ENCODE results near the gene TRIM68.

Gene TRIM68

GRCh38 chr11:4589017-4589416, 19.0 kb downstream of the TRIM68 start:
- H3K27me3 ChIP-seq (ENCODE audit: control insufficient read depth, insufficient read depth, low read length) = no peaks in the 10 kb centered on the region
- no peaks in the 10 kb centered on the region for H3K9me3 ChIP-seq (ENCODE audit: control insufficient read depth, low read length)
- no peaks in the 10 kb centered on the region for H3K36me3 ChIP-seq (ENCODE audit: control insufficient read depth, insufficient read depth, low read length)
- no peak overlapping the region for H3K4me3 ChIP-seq (ENCODE audit: low read length)
- H3K9ac ChIP-seq (ENCODE audit: low read length) = no peak overlapping the region
- no peaks in the 10 kb centered on the region for H3K4me1 ChIP-seq (ENCODE audit: control insufficient read depth, insufficient read depth, low read length)

- H3K4me1 ChIP-seq (ENCODE audit: control insufficient read depth, insufficient read depth, low read length) = no peaks in the 10 kb centered on the region
- no peaks in the 10 kb centered on the region for H3K9me3 ChIP-seq (ENCODE audit: control insufficient read depth, low read length)
- no peak within 1 kb of the TSS for H3K9ac ChIP-seq (ENCODE audit: low read length)
- no peaks in the 10 kb centered on the region for H3K36me3 ChIP-seq (ENCODE audit: control insufficient read depth, insufficient read depth, low read length)
- H3K27me3 ChIP-seq (ENCODE audit: control insufficient read depth, insufficient read depth, low read length) = no peaks in the 10 kb centered on the region
- no peak within 1 kb of the TSS for H3K4me3 ChIP-seq (ENCODE audit: low read length)
Measured at GRCh38 chr11:4581443-4581842, 26.6 kb downstream of the TRIM68 start, which contains the start of gene OR52I2. TSS of gene OR52I2 (plus strand) at chr11:4581743.

GRCh38 chr11:4580124-4580523, 27.9 kb downstream of the TRIM68 start:
- H3K9me3 ChIP-seq (ENCODE audit: control insufficient read depth, low read length) = no peaks in the 10 kb centered on the region

GRCh38 chr11:4578624-4579023, 29.4 kb downstream of the TRIM68 start:
- Histone ChIP-seq H3K4me3 (ENCODE audit: low read length) (no peak overlapping the region), H3K36me3 (ENCODE audit: control insufficient read depth, insufficient read depth, low read length) (no peaks in the 10 kb centered on the region), H3K9me3 (ENCODE audit: control insufficient read depth, low read length) (no peaks in the 10 kb centered on the region), H3K9ac (ENCODE audit: low read length) (no peak overlapping the region), H3K4me1 (ENCODE audit: control insufficient read depth, insufficient read depth, low read length) (no peaks in the 10 kb centered on the region), H3K27me3 (ENCODE audit: control insufficient read depth, insufficient read depth, low read length) (no peaks in the 10 kb centered on the region)

More at GRCh38 chr11:4580124-4580523, 27.9 kb downstream of the TRIM68 start:
- no peaks in the 10 kb centered on the region for H3K4me1 ChIP-seq (ENCODE audit: control insufficient read depth, insufficient read depth, low read length)
- no peaks in the 10 kb centered on the region for H3K36me3 ChIP-seq (ENCODE audit: control insufficient read depth, insufficient read depth, low read length)
- no peak overlapping the region for H3K4me3 ChIP-seq (ENCODE audit: low read length)
- no peaks in the 10 kb centered on the region for H3K27me3 ChIP-seq (ENCODE audit: control insufficient read depth, insufficient read depth, low read length)
- H3K9ac ChIP-seq (ENCODE audit: low read length) = no peak overlapping the region

GRCh38 chr11:4577761-4578160, 30.3 kb downstream of the TRIM68 start:
- H3K27me3 ChIP-seq (ENCODE audit: control insufficient read depth, insufficient read depth, low read length) = no peaks in the 10 kb centered on the region
- no peaks in the 10 kb centered on the region for H3K36me3 ChIP-seq (ENCODE audit: control insufficient read depth, insufficient read depth, low read length)
- H3K9ac ChIP-seq (ENCODE audit: low read length) = no peak overlapping the region
- no peaks in the 10 kb centered on the region for H3K4me1 ChIP-seq (ENCODE audit: control insufficient read depth, insufficient read depth, low read length)
- no peak overlapping the region for H3K4me3 ChIP-seq (ENCODE audit: low read length)
- no peaks in the 10 kb centered on the region for H3K9me3 ChIP-seq (ENCODE audit: control insufficient read depth, low read length)

- H3K36me3 ChIP-seq (ENCODE audit: control insufficient read depth, insufficient read depth, low read length) = no peaks in the 10 kb centered on the region
- H3K27me3 ChIP-seq (ENCODE audit: control insufficient read depth, insufficient read depth, low read length) = no peaks in the 10 kb centered on the region
- H3K4me3 ChIP-seq (ENCODE audit: low read length) = no peak overlapping the region
- no peaks in the 10 kb centered on the region for H3K4me1 ChIP-seq (ENCODE audit: control insufficient read depth, insufficient read depth, low read length)
- no peaks in the 10 kb centered on the region for H3K9me3 ChIP-seq (ENCODE audit: control insufficient read depth, low read length)
- no peak overlapping the region for H3K9ac ChIP-seq (ENCODE audit: low read length)
Measured at GRCh38 chr11:4576880-4577279, 31.2 kb downstream of the TRIM68 start.

- Histone ChIP-seq H3K4me3 (ENCODE audit: low read length) (no peak overlapping the region), H3K27me3 (ENCODE audit: control insufficient read depth, insufficient read depth, low read length) (no peaks in the 10 kb centered on the region), H3K9me3 (ENCODE audit: control insufficient read depth, low read length) (no peaks in the 10 kb centered on the region), H3K4me1 (ENCODE audit: control insufficient read depth, insufficient read depth, low read length) (no peaks in the 10 kb centered on the region), H3K36me3 (ENCODE audit: control insufficient read depth, insufficient read depth, low read length) (no peaks in the 10 kb centered on the region), H3K9ac (ENCODE audit: low read length) (no peak overlapping the region)
Measured at GRCh38 chr11:4569075-4569474, 39.0 kb downstream of the TRIM68 start.

GRCh38 chr11:4565371-4565770, 42.7 kb downstream of the TRIM68 start:
- Histone ChIP-seq H3K27me3 (ENCODE audit: control insufficient read depth, insufficient read depth, low read length) (no peaks in the 10 kb centered on the region), H3K36me3 (ENCODE audit: control insufficient read depth, insufficient read depth, low read length) (no peaks in the 10 kb centered on the region), H3K9ac (ENCODE audit: low read length) (no peak overlapping the region), H3K4me3 (ENCODE audit: low read length) (no peak overlapping the region), H3K4me1 (ENCODE audit: control insufficient read depth, insufficient read depth, low read length) (no peaks in the 10 kb centered on the region), H3K9me3 (ENCODE audit: control insufficient read depth, low read length) (no peaks in the 10 kb centered on the region)

GRCh38 chr11:4560467-4560866, 47.6 kb downstream of the TRIM68 start:
- Histone ChIP-seq H3K36me3 (ENCODE audit: control insufficient read depth, insufficient read depth, low read length) (no peaks in the 10 kb centered on the region), H3K27me3 (ENCODE audit: control insufficient read depth, insufficient read depth, low read length) (no peaks in the 10 kb centered on the region), H3K4me3 (ENCODE audit: low read length) (no peak overlapping the region), H3K4me1 (ENCODE audit: control insufficient read depth, insufficient read depth, low read length) (no peaks in the 10 kb centered on the region), H3K9ac (ENCODE audit: low read length) (no peak overlapping the region), H3K9me3 (ENCODE audit: control insufficient read depth, low read length) (no peaks in the 10 kb centered on the region)

- H3K27me3 ChIP-seq (ENCODE audit: control insufficient read depth, insufficient read depth, low read length) = no peaks in the 10 kb centered on the region
- H3K9me3 ChIP-seq (ENCODE audit: control insufficient read depth, low read length) = no peaks in the 10 kb centered on the region
- no peak overlapping the region for H3K9ac ChIP-seq (ENCODE audit: low read length)
- H3K4me1 ChIP-seq (ENCODE audit: control insufficient read depth, insufficient read depth, low read length) = no peaks in the 10 kb centered on the region
- H3K4me3 ChIP-seq (ENCODE audit: low read length) = no peak overlapping the region
- H3K36me3 ChIP-seq (ENCODE audit: control insufficient read depth, insufficient read depth, low read length) = no peaks in the 10 kb centered on the region
Measured at GRCh38 chr11:4559527-4560440, 48.2 kb downstream of the TRIM68 start.

- Histone ChIP-seq H3K4me1 (ENCODE audit: control insufficient read depth, insufficient read depth, low read length) (peaks cover 5% of the 10 kb centered on the region), H3K4me3 (ENCODE audit: low read length) (no peak overlapping the region), H3K27me3 (ENCODE audit: control insufficient read depth, insufficient read depth, low read length) (no peaks in the 10 kb centered on the region), H3K36me3 (ENCODE audit: control insufficient read depth, insufficient read depth, low read length) (no peaks in the 10 kb centered on the region), H3K9ac (ENCODE audit: low read length) (no peak overlapping the region), H3K9me3 (ENCODE audit: control insufficient read depth, low read length) (no peaks in the 10 kb centered on the region)
Measured at GRCh38 chr11:4551346-4551979, 56.6 kb downstream of the TRIM68 start.
